ENCODE data around the gene PPP2R1A.

GRCh38 chr19:52217576-52217975, 27.7 kb downstream of the PPP2R1A start:
- no peak for TF ChIP-seq CTCF (IDR thresholded peaks at IDR 0.05 in 8 of 11, conservative IDR thresholded peaks at IDR 0.05 in 3 of 11)
- TF ChIP-seq POLR2A (IDR thresholded peaks at IDR 0.05), result no peak
- TF ChIP-seq POLR2AphosphoS5 (IDR thresholded peaks at IDR 0.05), result no peak

All from spleen (tissue), 7 donors.